Loucy (cell line): ENCODE results near the gene B4GALNT1.

Experiments used
- H2AFZ ChIP-seq: fragments of 200-600 bp; sonication (generic); 2 replicates; pipeline ENCODE4 v1.6.0; 2016; ENCODE audit warnings: antibody characterized with exemption, mild to moderate bottlenecking, low read length, moderate library complexity
- H3F3A ChIP-seq: fragments of 200-600 bp; 2 replicates; pipeline ENCODE4 v1.6.0; 2016; ENCODE audit warnings: antibody characterized with exemption, low read depth, mild to moderate bottlenecking
- H3K27me3 ChIP-seq: fragments of 200-600 bp; sonication (generic); 2 replicates; pipeline ENCODE4 v1.6.1; 2014; ENCODE audit warnings: low read length, mild to moderate bottlenecking; ENCODE audit not compliant: insufficient read depth, poor library complexity, severe bottlenecking
- H3K36me3 ChIP-seq: fragments of 200-600 bp; sonication (generic); 2 replicates; pipeline ENCODE4 v1.6.1; 2016; ENCODE audit warnings: low read length; ENCODE audit not compliant: insufficient read depth
- H3K4me1 ChIP-seq: fragments of 200-600 bp; sonication (generic); 2 replicates; pipeline ENCODE4 v1.5.1; 2014; ENCODE audit warnings: low read length, mild to moderate bottlenecking; ENCODE audit not compliant: insufficient read depth, poor library complexity, severe bottlenecking
- H3K4me2 ChIP-seq: fragments of 200-600 bp; sonication (generic); 2 replicates; pipeline ENCODE4 v1.6.0; 2014; ENCODE audit warnings: antibody characterized with exemption, low read length, low read depth, mild to moderate bottlenecking; ENCODE audit not compliant: poor library complexity, severe bottlenecking
- H3K4me3 ChIP-seq: fragments of 200-600 bp; sonication (generic); 2 replicates; pipeline ENCODE4 v1.5.1; 2014; ENCODE audit warnings: low read length, mild to moderate bottlenecking, mixed read lengths; ENCODE audit not compliant: poor library complexity, severe bottlenecking
- H3K79me2 ChIP-seq: fragments of 200-600 bp; sonication (generic); 2 replicates; pipeline ENCODE4 v1.6.1; 2014; ENCODE audit warnings: low read length; ENCODE audit not compliant: insufficient read depth
- H3K9ac ChIP-seq: fragments of 200-600 bp; sonication (generic); 2 replicates; pipeline ENCODE4 v1.6.0; 2014; ENCODE audit warnings: mild to moderate bottlenecking, low read depth, low read length, moderate library complexity; ENCODE audit not compliant: poor library complexity, severe bottlenecking
- H3K9me2 ChIP-seq: fragments of 200-600 bp; sonication (generic); replicated peaks from 2 replicates; pipeline ENCODE4 v1.6.1; 2016; ENCODE audit warnings: low read depth, low read length, mixed read lengths
- H3K9me3 ChIP-seq: fragments of 200-600 bp; sonication (generic); 2 replicates; pipeline ENCODE4 v1.6.1; 2014; ENCODE audit warnings: mild to moderate bottlenecking, antibody characterized with exemption, low read length, low read depth; ENCODE audit not compliant: insufficient read depth
- H4K20me1 ChIP-seq: fragments of 200-600 bp; sonication (generic); 2 replicates; pipeline ENCODE4 v1.6.0; 2014; ENCODE audit warnings: antibody characterized with exemption, low read length, mild to moderate bottlenecking; ENCODE audit not compliant: insufficient read depth, poor library complexity, severe bottlenecking
- EZH2phosphoT487 ChIP-seq: fragments of 200-600 bp; IDR thresholded peaks from 2 replicates; pipeline ENCODE4 v1.6.1; 2018; ENCODE audit warnings: antibody characterized with exemption, mild to moderate bottlenecking, moderate library complexity, borderline replicate concordance
- TF ChIP-seq, protein P1 (sequence below): fragments of 200-600 bp; sonication (generic); conservative IDR thresholded peaks from 2 replicates; pipeline ENCODE4 v1.5.1; 2014; ENCODE audit warnings: mild to moderate bottlenecking, antibody characterized with exemption, low read length

The B4GALNT1 gene

DNA sequence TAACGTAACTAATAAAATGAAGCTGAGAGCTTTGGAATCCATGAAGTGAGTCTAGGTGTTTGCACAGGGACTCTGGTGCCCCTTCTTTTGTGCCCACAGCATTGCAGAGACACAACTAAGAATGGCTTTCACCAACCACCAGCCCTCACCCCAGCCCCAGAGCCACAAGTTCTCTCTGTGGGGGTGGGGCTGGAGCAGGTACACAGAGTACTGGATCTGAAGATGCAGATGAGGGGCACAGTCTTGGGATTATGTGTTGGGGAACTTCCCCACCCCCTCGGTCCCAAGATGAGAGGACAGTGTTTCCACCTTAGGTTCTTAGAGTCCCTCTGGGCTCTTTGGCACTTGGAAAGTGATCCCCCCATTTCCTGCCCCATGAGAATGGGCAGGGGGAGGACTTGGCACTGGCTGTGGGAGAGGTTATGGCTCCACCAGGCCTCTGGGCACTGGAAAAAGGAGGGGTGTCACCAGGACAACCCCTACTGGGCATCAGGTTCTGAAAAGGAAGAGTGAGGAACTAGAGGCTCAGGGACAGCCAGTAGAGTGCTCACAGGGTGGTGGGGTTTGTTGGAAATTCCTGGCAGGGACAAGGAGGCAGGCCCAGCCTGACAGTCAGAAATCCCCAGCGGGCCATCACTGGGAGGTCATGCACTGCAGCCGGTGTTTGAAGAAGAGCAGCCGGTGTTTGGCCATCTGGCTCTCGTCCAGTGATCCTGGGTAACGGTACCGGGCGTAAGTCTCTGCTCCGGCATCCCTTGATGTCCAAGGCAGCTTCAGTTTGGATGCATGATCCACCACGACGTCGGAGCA lies 6.7 kb downstream of the B4GALNT1 start:
- Histone ChIP-seq H3K9me3 (no peaks in the 10 kb centered on the region), H3K4me2 (no peak overlapping the region), H3K36me3 (no peaks in the 10 kb centered on the region), H3K79me2 (no peaks in the 10 kb centered on the region), H3F3A (no peaks in the 10 kb centered on the region), H3K27me3 (no peaks in the 10 kb centered on the region), H3K9me2 (no peaks in the 10 kb centered on the region), H4K20me1 (no peaks in the 10 kb centered on the region), H3K4me3 (no peak overlapping the region), H3K9ac (no peak overlapping the region), H3K4me1 (no peaks in the 10 kb centered on the region), H2AFZ (no peak overlapping the region)
- TF ChIP-seq, protein P1, sequence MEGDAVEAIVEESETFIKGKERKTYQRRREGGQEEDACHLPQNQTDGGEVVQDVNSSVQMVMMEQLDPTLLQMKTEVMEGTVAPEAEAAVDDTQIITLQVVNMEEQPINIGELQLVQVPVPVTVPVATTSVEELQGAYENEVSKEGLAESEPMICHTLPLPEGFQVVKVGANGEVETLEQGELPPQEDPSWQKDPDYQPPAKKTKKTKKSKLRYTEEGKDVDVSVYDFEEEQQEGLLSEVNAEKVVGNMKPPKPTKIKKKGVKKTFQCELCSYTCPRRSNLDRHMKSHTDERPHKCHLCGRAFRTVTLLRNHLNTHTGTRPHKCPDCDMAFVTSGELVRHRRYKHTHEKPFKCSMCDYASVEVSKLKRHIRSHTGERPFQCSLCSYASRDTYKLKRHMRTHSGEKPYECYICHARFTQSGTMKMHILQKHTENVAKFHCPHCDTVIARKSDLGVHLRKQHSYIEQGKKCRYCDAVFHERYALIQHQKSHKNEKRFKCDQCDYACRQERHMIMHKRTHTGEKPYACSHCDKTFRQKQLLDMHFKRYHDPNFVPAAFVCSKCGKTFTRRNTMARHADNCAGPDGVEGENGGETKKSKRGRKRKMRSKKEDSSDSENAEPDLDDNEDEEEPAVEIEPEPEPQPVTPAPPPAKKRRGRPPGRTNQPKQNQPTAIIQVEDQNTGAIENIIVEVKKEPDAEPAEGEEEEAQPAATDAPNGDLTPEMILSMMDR, result no peak
- TF ChIP-seq EZH2phosphoT487, result no peak

DNA sequence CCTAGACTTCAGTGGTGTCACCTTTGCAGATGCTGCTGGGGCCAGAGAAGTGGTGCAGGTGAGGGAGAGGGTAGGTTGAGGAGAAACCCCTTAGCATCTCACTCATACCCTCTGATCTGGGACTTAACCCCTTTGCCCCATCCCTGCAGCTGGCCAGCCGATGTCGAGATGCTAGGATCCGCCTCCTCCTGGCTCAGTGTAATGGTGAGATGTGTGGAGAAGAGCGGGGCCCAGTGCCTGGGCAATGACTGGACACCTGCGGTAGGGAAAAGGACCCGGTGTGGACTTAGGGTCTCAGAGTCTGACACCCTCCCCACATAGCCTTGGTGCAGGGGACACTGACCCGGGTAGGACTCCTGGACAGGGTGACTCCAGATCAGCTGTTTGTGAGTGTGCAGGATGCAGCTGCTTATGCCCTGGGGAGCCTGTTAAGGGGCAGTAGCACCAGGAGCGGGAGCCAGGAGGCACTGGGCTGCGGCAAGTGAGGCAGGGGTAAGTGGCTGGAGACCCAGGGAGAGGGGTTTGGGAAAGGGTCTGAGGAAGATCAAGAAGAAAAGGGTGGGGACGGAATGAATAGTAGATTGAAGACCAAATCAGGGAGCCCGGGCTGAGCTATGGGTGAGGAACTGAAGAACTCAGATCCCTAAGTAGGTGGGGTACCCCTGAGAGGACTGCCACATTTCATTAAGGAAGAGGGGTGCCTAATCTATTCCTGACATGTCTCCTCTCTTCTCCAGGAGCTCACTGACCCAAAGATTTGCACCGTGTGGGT lies 7.6 kb downstream of the B4GALNT1 start:
- H3K9me3 ChIP-seq, result no peaks in the 10 kb centered on the region
- no peak overlapping the region for H3K4me2 ChIP-seq
- H3F3A ChIP-seq, result no peaks in the 10 kb centered on the region
- no peak overlapping the region for H3K9ac ChIP-seq
- H4K20me1 ChIP-seq, result no peaks in the 10 kb centered on the region
- H3K9me2 ChIP-seq, result no peaks in the 10 kb centered on the region
- no peak overlapping the region for H2AFZ ChIP-seq
- H3K4me1 ChIP-seq, result no peaks in the 10 kb centered on the region
- H3K4me3 ChIP-seq, result no peak overlapping the region
- no peaks in the 10 kb centered on the region for H3K27me3 ChIP-seq
- TF ChIP-seq EZH2phosphoT487, result no peak
- TF ChIP-seq, protein P1, result no peak
- H3K79me2 ChIP-seq, result no peaks in the 10 kb centered on the region
- no peaks in the 10 kb centered on the region for H3K36me3 ChIP-seq

DNA sequence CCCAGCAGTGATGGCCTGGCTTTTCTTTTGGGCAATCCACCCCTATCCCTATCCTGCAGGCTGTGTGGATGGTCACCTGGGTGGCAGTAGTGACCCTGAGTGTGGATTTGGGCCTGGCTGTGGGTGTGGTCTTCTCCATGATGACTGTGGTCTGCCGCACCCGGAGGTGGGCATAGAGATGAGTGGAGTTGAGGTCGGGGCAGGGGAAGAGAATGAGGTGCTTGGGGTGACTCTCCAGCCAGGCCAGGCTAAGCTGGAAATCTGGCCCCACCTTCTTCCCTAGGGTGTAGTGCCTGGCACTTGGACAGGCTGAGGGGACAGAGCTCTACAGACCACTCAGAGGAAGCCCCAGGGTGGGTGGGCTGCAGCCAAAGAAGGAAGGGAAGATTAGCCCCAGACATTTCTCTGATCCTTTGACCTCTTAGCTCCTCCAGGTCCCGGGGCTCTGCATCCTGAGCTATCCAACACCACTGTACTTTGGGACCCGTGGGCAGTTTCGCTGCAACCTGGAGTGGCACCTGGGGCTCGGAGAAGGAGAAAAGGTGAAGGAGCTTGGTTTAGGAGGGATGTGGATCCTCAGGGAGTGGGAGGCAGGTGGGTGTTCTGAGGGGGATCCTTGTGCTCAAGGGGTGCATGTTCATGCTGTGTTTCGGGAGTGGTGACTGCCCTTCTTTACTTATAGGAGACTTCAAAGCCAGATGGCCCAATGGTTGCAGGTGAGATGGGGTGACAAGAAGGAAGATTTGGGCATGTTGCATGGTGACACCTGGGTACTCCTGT lies 8.4 kb downstream of the B4GALNT1 start:
- no peak overlapping the region for H3K4me3 ChIP-seq
- no peaks in the 10 kb centered on the region for H4K20me1 ChIP-seq
- no peaks in the 10 kb centered on the region for H3K79me2 ChIP-seq
- H3K9me3 ChIP-seq, result no peaks in the 10 kb centered on the region
- no peak overlapping the region for H3K9ac ChIP-seq
- no peak for TF ChIP-seq EZH2phosphoT487
- TF ChIP-seq, protein P1, result no peak
- H3K4me1 ChIP-seq, result no peaks in the 10 kb centered on the region
- H3K4me2 ChIP-seq, result no peak overlapping the region
- no peaks in the 10 kb centered on the region for H3K27me3 ChIP-seq
- no peak overlapping the region for H2AFZ ChIP-seq
- H3K9me2 ChIP-seq, result no peaks in the 10 kb centered on the region
- H3F3A ChIP-seq, result no peaks in the 10 kb centered on the region
- no peaks in the 10 kb centered on the region for H3K36me3 ChIP-seq
